Type B pancreatic cell (in vitro differentiated cells): ENCODE results near the gene SLC8B1. TPM values are rescaled to one million over a fixed set of nuclear protein-coding genes. Genes with fewer than 3 reads are reported as not detected.

ENCODE experiments used
- DNase-seq: peaks from one replicate; pipeline ENCODE4 v3.0.0; 2021; ENCODE audit warnings: mixed read lengths; ENCODE audit not compliant: unreplicated experiment; ENCODE audit errors: extremely low spot score
- H3K27ac Mint-ChIP-seq: 2 replicates; pipeline ENCODE4 v1.8.0; 2021; ENCODE audit warnings: mild to moderate bottlenecking, mixed read lengths
- H3K27me3 Mint-ChIP-seq: 2 replicates; pipeline ENCODE4 v1.8.0; 2021; ENCODE audit warnings: mixed read lengths
- H3K36me3 Mint-ChIP-seq: 2 replicates; pipeline ENCODE4 v1.8.0; 2021; ENCODE audit warnings: mixed read lengths
- H3K4me1 Mint-ChIP-seq: one replicate; pipeline ENCODE4 v1.8.0; 2021; ENCODE audit warnings: mixed read lengths; ENCODE audit not compliant: unreplicated experiment
- H3K4me3 Mint-ChIP-seq: 2 replicates; pipeline ENCODE4 v1.8.0; 2021; ENCODE audit warnings: mild to moderate bottlenecking, mixed read lengths
- H3K9me3 Mint-ChIP-seq: 2 replicates; pipeline ENCODE4 v1.8.0; 2021; ENCODE audit warnings: mixed read lengths
- CTCF ChIP-seq: fragments of 200-600 bp; sonication (generic); conservative IDR thresholded peaks from 2 replicates; pipeline ENCODE4 v1.5.0; 2021; ENCODE audit warnings: antibody characterized with exemption, mild to moderate bottlenecking
- total RNA-seq: library from RNA; stranded (reverse); gene quantifications from 2 replicates; pipeline ENCODE4 v1.2.1, GENCODE V29; 2021; ENCODE audit warnings: low replicate concordance

SLC8B1 gene
- total RNA-seq, 1 donor from 2014 or later = 29.6 TPM

- Mint-ChIP-seq H3K27ac (no peak overlapping the region), H3K4me3 (no peak overlapping the region), H3K36me3 (no peaks in the 10 kb centered on the region), H3K27me3 (peaks cover 10% of the 10 kb centered on the region), H3K9me3 (no peaks in the 10 kb centered on the region), H3K4me1 (no peaks in the 10 kb centered on the region)
- no peak for DNase-seq
- TF ChIP-seq CTCF = no peak
Measured at GRCh38 chr12:113351089-113351488, 16.2 kb upstream of the SLC8B1 start.

GRCh38 chr12:113348849-113349536 lies 14.1 kb upstream of the SLC8B1 start:
- Mint-ChIP-seq H3K27ac (no peak overlapping the region), H3K4me3 (no peak overlapping the region), H3K4me1 (no peaks in the 10 kb centered on the region), H3K27me3 (peaks cover 10% of the 10 kb centered on the region), H3K9me3 (no peaks in the 10 kb centered on the region), H3K36me3 (no peaks in the 10 kb centered on the region)
- no peak for DNase-seq
- no peak for TF ChIP-seq CTCF

GRCh38 chr12:113347892-113348291 lies 13.0 kb upstream of the SLC8B1 start:
- Mint-ChIP-seq H3K9me3 (no peaks in the 10 kb centered on the region), H3K4me3 (no peak overlapping the region), H3K27ac (no peak overlapping the region), H3K4me1 (no peaks in the 10 kb centered on the region), H3K27me3 (peaks cover 10% of the 10 kb centered on the region), H3K36me3 (no peaks in the 10 kb centered on the region)
- no peak for TF ChIP-seq CTCF
- DNase-seq = no peak

- Mint-ChIP-seq H3K36me3 (no peaks in the 10 kb centered on the region), H3K27me3 (peaks cover 10% of the 10 kb centered on the region), H3K9me3 (no peaks in the 10 kb centered on the region), H3K4me3 (no peak overlapping the region), H3K27ac (no peak overlapping the region), H3K4me1 (no peaks in the 10 kb centered on the region)
- no peak for DNase-seq
- TF ChIP-seq CTCF = no peak
Measured at GRCh38 chr12:113347107-113347506, 12.2 kb upstream of the SLC8B1 start.

GRCh38 chr12:113346353-113346752 lies 11.4 kb upstream of the SLC8B1 start:
- no peak for DNase-seq
- no peaks in the 10 kb centered on the region for H3K36me3 Mint-ChIP-seq
- H3K4me3 Mint-ChIP-seq = no peak overlapping the region
- H3K4me1 Mint-ChIP-seq = no peaks in the 10 kb centered on the region
- H3K27ac Mint-ChIP-seq = no peak overlapping the region
- no peaks in the 10 kb centered on the region for H3K9me3 Mint-ChIP-seq
- TF ChIP-seq CTCF = no peak
- peaks cover 14% of the 10 kb centered on the region for H3K27me3 Mint-ChIP-seq
